ENCODE data around the gene NACC2. TPM values are rescaled to one million over a fixed set of nuclear protein-coding genes. Genes with fewer than 3 reads are reported as not detected.

NACC2 gene
- total and polyA plus RNA-seq, 9 of the 15 experiments (the other 6 are each of a cell fraction or from before 2014, with no cell fraction given): 0.70 to 25.1 (median 5.6) TPM

DNA sequence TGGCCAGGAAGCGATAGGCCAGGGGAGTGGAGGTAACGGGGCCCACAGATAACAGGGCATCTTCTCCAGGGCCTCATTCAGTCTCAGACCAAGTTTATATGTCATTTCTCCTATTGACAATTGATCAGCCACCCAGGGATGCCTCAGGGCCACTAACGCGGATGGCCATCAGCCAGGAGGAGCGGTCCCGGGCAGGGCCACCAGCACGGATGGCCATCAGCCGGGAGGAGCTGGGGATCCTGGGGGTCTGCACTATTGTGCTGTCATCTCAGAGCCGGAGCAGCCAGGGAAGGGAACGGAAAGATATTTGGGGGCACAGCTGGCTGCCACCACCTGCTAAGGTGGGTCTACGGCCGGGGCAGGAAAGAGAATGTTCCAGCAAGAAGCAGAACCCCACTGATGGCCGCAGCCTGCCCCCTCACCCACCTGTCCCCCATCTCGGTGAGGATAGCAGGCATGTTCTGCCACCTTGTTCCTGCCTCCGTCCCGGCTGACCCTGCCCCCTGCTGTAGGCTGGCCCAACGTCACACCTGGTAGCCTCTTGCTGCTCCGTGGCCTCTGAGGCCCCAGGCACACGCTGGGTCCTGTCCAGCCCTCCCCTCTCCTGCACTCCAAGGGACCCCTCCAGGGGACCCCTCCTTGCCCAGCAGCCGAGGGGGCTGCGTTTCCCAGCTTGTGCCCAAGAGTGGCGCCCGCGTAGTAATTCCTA lies 112.4 kb downstream of the NACC2 start:
- BruUV-seq (replicated peaks): no TSS peak
- WGBS (ENCODE audit: insufficient coverage, low coverage, missing lambda C conversion rate): 53% methylated on average over 20 of the region's 24 CpGs
- TF ChIP-seq, protein P1, sequence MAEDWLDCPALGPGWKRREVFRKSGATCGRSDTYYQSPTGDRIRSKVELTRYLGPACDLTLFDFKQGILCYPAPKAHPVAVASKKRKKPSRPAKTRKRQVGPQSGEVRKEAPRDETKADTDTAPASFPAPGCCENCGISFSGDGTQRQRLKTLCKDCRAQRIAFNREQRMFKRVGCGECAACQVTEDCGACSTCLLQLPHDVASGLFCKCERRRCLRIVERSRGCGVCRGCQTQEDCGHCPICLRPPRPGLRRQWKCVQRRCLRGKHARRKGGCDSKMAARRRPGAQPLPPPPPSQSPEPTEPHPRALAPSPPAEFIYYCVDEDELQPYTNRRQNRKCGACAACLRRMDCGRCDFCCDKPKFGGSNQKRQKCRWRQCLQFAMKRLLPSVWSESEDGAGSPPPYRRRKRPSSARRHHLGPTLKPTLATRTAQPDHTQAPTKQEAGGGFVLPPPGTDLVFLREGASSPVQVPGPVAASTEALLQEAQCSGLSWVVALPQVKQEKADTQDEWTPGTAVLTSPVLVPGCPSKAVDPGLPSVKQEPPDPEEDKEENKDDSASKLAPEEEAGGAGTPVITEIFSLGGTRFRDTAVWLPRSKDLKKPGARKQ (CRISPR knock-in tag; IDR thresholded peaks at IDR 0.05): no peak
- TF ChIP-seq GATAD2A (IDR thresholded peaks at IDR 0.05) (no peak), POLR2AphosphoS2 (IDR thresholded peaks at IDR 0.05; ENCODE audit: low read length) (no peak), ZNF408 (CRISPR knock-in tag; IDR thresholded peaks at IDR 0.05; ENCODE audit: low read depth) (no peak), NR1H2 (CRISPR knock-in tag; IDR thresholded peaks at IDR 0.05) (no peak), PHF21A (IDR thresholded peaks at IDR 0.05; ENCODE audit: borderline replicate concordance, low read depth) (no peak), OTX1 (CRISPR knock-in tag; IDR thresholded peaks at IDR 0.05) (no peak)
- TF ChIP-seq, protein P2, sequence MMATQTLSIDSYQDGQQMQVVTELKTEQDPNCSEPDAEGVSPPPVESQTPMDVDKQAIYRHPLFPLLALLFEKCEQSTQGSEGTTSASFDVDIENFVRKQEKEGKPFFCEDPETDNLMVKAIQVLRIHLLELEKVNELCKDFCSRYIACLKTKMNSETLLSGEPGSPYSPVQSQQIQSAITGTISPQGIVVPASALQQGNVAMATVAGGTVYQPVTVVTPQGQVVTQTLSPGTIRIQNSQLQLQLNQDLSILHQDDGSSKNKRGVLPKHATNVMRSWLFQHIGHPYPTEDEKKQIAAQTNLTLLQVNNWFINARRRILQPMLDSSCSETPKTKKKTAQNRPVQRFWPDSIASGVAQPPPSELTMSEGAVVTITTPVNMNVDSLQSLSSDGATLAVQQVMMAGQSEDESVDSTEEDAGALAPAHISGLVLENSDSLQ (IDR thresholded peaks at IDR 0.05): no peak
- TF ChIP-seq, protein P3, sequence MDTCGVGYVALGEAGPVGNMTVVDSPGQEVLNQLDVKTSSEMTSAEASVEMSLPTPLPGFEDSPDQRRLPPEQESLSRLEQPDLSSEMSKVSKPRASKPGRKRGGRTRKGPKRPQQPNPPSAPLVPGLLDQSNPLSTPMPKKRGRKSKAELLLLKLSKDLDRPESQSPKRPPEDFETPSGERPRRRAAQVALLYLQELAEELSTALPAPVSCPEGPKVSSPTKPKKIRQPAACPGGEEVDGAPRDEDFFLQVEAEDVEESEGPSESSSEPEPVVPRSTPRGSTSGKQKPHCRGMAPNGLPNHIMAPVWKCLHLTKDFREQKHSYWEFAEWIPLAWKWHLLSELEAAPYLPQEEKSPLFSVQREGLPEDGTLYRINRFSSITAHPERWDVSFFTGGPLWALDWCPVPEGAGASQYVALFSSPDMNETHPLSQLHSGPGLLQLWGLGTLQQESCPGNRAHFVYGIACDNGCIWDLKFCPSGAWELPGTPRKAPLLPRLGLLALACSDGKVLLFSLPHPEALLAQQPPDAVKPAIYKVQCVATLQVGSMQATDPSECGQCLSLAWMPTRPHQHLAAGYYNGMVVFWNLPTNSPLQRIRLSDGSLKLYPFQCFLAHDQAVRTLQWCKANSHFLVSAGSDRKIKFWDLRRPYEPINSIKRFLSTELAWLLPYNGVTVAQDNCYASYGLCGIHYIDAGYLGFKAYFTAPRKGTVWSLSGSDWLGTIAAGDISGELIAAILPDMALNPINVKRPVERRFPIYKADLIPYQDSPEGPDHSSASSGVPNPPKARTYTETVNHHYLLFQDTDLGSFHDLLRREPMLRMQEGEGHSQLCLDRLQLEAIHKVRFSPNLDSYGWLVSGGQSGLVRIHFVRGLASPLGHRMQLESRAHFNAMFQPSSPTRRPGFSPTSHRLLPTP (IDR thresholded peaks at IDR 0.05; ENCODE audit: borderline replicate concordance, extremely low read depth, insufficient read length): no peak
- TF ChIP-seq, protein P4, sequence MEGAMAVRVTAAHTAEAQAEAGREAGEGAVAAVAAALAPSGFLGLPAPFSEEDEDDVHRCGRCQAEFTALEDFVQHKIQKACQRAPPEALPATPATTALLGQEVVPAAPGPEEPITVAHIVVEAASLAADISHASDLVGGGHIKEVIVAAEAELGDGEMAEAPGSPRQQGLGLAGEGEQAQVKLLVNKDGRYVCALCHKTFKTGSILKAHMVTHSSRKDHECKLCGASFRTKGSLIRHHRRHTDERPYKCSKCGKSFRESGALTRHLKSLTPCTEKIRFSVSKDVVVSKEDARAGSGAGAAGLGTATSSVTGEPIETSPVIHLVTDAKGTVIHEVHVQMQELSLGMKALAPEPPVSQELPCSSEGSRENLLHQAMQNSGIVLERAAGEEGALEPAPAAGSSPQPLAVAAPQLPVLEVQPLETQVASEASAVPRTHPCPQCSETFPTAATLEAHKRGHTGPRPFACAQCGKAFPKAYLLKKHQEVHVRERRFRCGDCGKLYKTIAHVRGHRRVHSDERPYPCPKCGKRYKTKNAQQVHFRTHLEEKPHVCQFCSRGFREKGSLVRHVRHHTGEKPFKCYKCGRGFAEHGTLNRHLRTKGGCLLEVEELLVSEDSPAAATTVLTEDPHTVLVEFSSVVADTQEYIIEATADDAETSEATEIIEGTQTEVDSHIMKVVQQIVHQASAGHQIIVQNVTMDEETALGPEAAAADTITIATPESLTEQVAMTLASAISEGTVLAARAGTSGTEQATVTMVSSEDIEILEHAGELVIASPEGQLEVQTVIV (CRISPR knock-in tag; IDR thresholded peaks at IDR 0.05; ENCODE audit: borderline replicate concordance): no peak

More for the DNA sequence above, 112.4 kb downstream of the NACC2 start:
- Histone ChIP-seq H3K27me3 (ENCODE audit: control insufficient read depth in 2 of 2, insufficient read depth in 2 of 2, low read length in 2 of 2) (peaks cover 17 to 39% of the 10 kb centered on the region in 2 experiments; a peak in 4 of 5 replicates), H2AFZ (ENCODE audit: low read depth, low read length) (no peak overlapping the region), H3K9me3 (replicated peaks; ENCODE audit: control insufficient read depth, insufficient read depth, low read depth, low read length) (no peaks in the 10 kb centered on the region), H3K9me1 (ENCODE audit: control insufficient read depth, insufficient read depth, low read length) (no peaks in the 10 kb centered on the region), H3K9ac (ENCODE audit: insufficient read depth in 1 of 2, low read depth in 2 of 2, low read length in 2 of 2) (peak overlapping the region in 1 of 2 experiments; percentile 61; a peak in 2 of 4 replicates), H3K4me1 (replicated peaks in 1 of 2; ENCODE audit: control insufficient read depth in 2 of 2, insufficient read depth in 2 of 2, low read length in 2 of 2) (peaks cover 23 to 69% of the 10 kb centered on the region in 2 experiments), H3K27ac (ENCODE audit: extremely low read depth, low read depth, low read length) (no peak overlapping the region), H3K4me3 (no peak overlapping the region), H3K79me2 (ENCODE audit: control insufficient read depth, insufficient read depth, low read length) (no peaks in the 10 kb centered on the region), H3K4me2 (ENCODE audit: insufficient read depth, low read length) (no peak overlapping the region), H4K20me1 (replicated peaks; ENCODE audit: control insufficient read depth, insufficient read depth, low read length) (0 out of 2 replicates have a peak, but pooled peaks cover 3% of the 10 kb centered on the region), H3K36me3 (ENCODE audit: control insufficient read depth, insufficient read depth, low read length) (no peaks in the 10 kb centered on the region)
- ATAC-seq (no peak), FAIRE-seq (no peak), DNase-seq (ENCODE audit: extremely low read depth in 1 of 4, low spot score in 3 of 4) (no peak)
- CTCF ChIA-PET (ENCODE audit: low intra/inter-chr PET ratio): no interaction called here
- POLR2A ChIA-PET: interaction anchor here (0.5 to 0.6 kb wide), 2 partner anchors 14 to 134 kb away, joined by 3 to 4 read pairs; no protein-coding TSS in a partner anchor
- intact Hi-C loops (cut with micrococcal nuclease): loop anchor here (5.0 kb wide), 1 partner anchor 185 kb away; no protein-coding TSS in a partner anchor
- in situ Hi-C loops (cut with MboI): loop anchor here (5.0 kb wide), 1 partner anchor 130 kb away; no protein-coding TSS in a partner anchor

Measured in K562 (cell line).